HepG2 (cell line): ENCODE measurements around the gene C16orf95. TPM values are rescaled to one million over a fixed set of nuclear protein-coding genes. Genes with fewer than 3 reads are reported as not detected.

Experiments
- BCL6 ChIP-seq: IDR thresholded peaks from 2 replicates; pipeline ENCODE4 v1.6.1; 2016; ENCODE audit warnings: missing genetic modification reagents, missing compliant biosample characterization
- KLF16 ChIP-seq, 2 experiments: sonication (generic) in 1 of 2; formaldehyde crosslinking in 1 of 2; IDR thresholded peaks; 2 replicates each; pipeline versions ENCODE4 v1.6.1 to v1.8.0; 2016 to 2023; ENCODE audit warnings: missing genetic modification reagents in 2 of 2, missing compliant biosample characterization in 1 of 2
- NKX3-1 ChIP-seq: sonication (generic); formaldehyde crosslinking; IDR thresholded peaks from 2 replicates; pipeline ENCODE4 v1.5.0; 2020; ENCODE audit warnings: missing genetic modification reagents
- RBAK ChIP-seq: sonication (generic); formaldehyde crosslinking; IDR thresholded peaks from 2 replicates; pipeline ENCODE4 v1.5.1; 2020; ENCODE audit warnings: mild to moderate bottlenecking, missing genetic modification reagents
- SMAD3 ChIP-seq: sonication (generic); formaldehyde crosslinking; IDR thresholded peaks from 2 replicates; pipeline ENCODE4 v1.4.0; 2020; ENCODE audit warnings: missing genetic modification reagents
- SMYD3 ChIP-seq: sonication (generic); formaldehyde crosslinking; IDR thresholded peaks from 2 replicates; pipeline ENCODE4 v1.8.1; 2023; ENCODE audit warnings: mild to moderate bottlenecking, missing genetic modification reagents
- STAT5B ChIP-seq: sonication (generic); formaldehyde crosslinking; IDR thresholded peaks from 2 replicates; pipeline ENCODE4 v1.4.0; 2020; ENCODE audit warnings: missing genetic modification reagents
- TSC22D2 ChIP-seq: sonication (generic); formaldehyde crosslinking; IDR thresholded peaks from 2 replicates; pipeline ENCODE4 v1.5.1; 2020; ENCODE audit warnings: missing genetic modification reagents, mild to moderate bottlenecking, borderline replicate concordance
- ZFAT ChIP-seq: sonication (generic); formaldehyde crosslinking; conservative IDR thresholded peaks from 2 replicates; pipeline ENCODE4 v1.8.1; 2023; ENCODE audit warnings: missing genetic modification reagents, inconsistent platforms
- ZFX ChIP-seq: sonication (generic); formaldehyde crosslinking; IDR thresholded peaks from 2 replicates; pipeline ENCODE4 v1.4.0; 2020; ENCODE audit warnings: mild to moderate bottlenecking, low read depth, missing genetic modification reagents, moderate library complexity
- ZNF432 ChIP-seq: sonication (generic); formaldehyde crosslinking; IDR thresholded peaks from 2 replicates; pipeline ENCODE4 v1.5.0; 2020; ENCODE audit warnings: missing genetic modification reagents, mild to moderate bottlenecking, borderline replicate concordance
- ZNF703 ChIP-seq: sonication (generic); formaldehyde crosslinking; IDR thresholded peaks from 2 replicates; pipeline ENCODE4 v1.5.1; 2020; ENCODE audit warnings: missing genetic modification reagents, mild to moderate bottlenecking, moderate library complexity, borderline replicate concordance
- ZNF761 ChIP-seq: sonication (generic); formaldehyde crosslinking; conservative IDR thresholded peaks from 2 replicates; pipeline ENCODE4 v1.4.0; 2020; ENCODE audit warnings: mild to moderate bottlenecking, missing genetic modification reagents
- polyA plus RNA-seq, 8 experiments: library from polyadenylated mRNA; depleted of rRNA in 3 of 8; stranded (reverse) in 7 of 8; unstranded in 1 of 8; fragments of >200 nt; fragmentation: Illumina TruSeq in 4 of 8; extraction: Trizol in 4 of 8; gene quantifications; 2 replicates each; pipeline versions ENCODE4 v1.2.1 to v1.2.3, GENCODE V29; 2011 to 2016; ENCODE audit warnings: low read depth in 4 of 8, missing spikeins in 1 of 8, mixed read lengths in 1 of 8; ENCODE audit not compliant: insufficient read depth in 1 of 8
- total RNA-seq, 5 experiments: library from RNA; depleted of rRNA; stranded (reverse); fragments of >200 nt; fragmentation: Illumina TruSeq; extraction: Trizol; gene quantifications; 2 replicates each; pipeline ENCODE4 v1.2.3, GENCODE V29; 2016; ENCODE audit warnings: low read depth in 1 of 5
- TF ChIP-seq, protein P1 (sequence below): sonication (generic); formaldehyde crosslinking; IDR thresholded peaks from 2 replicates; pipeline ENCODE4 v1.4.0; 2020; ENCODE audit warnings: mild to moderate bottlenecking, missing genetic modification reagents
- TF ChIP-seq, protein P2 (sequence below): sonication (generic); formaldehyde crosslinking; IDR thresholded peaks from 2 replicates; pipeline ENCODE4 v1.8.0; 2022; ENCODE audit warnings: mild to moderate bottlenecking, missing genetic modification reagents, moderate library complexity
- TF ChIP-seq, protein P3 (sequence below): sonication (generic); formaldehyde crosslinking; IDR thresholded peaks from 2 replicates; pipeline ENCODE4 v1.4.0; 2020; ENCODE audit warnings: missing genetic modification reagents

C16orf95 gene
- total and polyA plus RNA-seq, 2 of the 13 experiments (the other 11 are each of a cell fraction or from before 2014, with no cell fraction given) = 2.8 to 8.6 TPM

DNA sequence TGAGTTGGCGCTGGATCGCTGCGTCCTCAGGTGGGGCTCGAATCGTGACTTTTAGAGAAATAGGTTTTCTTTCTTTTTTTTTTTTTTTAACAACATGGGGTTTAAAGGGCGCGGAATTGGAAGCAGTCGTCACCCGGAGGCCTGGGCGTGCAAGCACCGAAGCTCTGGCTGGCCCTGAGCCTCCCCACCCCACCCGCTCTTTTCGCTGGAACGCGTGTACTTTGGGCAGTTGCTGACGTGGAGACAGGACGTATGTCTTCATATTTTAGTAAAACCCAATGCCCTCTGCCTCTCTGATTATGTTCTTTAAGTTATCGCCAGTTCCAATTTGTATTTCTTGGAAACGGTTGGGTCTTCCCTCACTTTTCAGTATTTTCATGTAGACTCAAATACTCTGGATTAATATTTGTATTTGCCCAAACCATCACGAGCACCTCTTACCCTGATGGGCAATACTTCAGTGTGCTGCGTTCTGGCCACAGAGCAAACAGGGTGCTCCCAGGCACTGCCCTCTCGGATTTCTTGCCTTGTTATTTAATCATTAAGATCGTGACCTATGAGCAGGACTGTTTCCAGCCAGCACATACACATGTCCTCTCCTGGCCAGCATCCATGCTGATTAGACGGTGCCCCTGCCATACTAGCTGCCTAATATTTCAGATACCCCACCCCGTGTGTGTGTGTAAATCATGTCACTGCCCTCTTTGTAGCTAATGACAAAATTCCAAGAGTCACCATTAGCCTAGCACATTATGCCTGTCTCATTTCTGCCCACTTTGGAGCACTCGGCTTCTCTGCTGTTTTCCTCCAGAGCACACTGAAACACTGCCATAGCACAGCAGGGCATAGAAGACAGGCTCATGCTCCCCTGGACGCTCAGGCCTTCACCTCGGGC lies 805 bp upstream of the C16orf95 start (continued):
- TF ChIP-seq, protein P1, sequence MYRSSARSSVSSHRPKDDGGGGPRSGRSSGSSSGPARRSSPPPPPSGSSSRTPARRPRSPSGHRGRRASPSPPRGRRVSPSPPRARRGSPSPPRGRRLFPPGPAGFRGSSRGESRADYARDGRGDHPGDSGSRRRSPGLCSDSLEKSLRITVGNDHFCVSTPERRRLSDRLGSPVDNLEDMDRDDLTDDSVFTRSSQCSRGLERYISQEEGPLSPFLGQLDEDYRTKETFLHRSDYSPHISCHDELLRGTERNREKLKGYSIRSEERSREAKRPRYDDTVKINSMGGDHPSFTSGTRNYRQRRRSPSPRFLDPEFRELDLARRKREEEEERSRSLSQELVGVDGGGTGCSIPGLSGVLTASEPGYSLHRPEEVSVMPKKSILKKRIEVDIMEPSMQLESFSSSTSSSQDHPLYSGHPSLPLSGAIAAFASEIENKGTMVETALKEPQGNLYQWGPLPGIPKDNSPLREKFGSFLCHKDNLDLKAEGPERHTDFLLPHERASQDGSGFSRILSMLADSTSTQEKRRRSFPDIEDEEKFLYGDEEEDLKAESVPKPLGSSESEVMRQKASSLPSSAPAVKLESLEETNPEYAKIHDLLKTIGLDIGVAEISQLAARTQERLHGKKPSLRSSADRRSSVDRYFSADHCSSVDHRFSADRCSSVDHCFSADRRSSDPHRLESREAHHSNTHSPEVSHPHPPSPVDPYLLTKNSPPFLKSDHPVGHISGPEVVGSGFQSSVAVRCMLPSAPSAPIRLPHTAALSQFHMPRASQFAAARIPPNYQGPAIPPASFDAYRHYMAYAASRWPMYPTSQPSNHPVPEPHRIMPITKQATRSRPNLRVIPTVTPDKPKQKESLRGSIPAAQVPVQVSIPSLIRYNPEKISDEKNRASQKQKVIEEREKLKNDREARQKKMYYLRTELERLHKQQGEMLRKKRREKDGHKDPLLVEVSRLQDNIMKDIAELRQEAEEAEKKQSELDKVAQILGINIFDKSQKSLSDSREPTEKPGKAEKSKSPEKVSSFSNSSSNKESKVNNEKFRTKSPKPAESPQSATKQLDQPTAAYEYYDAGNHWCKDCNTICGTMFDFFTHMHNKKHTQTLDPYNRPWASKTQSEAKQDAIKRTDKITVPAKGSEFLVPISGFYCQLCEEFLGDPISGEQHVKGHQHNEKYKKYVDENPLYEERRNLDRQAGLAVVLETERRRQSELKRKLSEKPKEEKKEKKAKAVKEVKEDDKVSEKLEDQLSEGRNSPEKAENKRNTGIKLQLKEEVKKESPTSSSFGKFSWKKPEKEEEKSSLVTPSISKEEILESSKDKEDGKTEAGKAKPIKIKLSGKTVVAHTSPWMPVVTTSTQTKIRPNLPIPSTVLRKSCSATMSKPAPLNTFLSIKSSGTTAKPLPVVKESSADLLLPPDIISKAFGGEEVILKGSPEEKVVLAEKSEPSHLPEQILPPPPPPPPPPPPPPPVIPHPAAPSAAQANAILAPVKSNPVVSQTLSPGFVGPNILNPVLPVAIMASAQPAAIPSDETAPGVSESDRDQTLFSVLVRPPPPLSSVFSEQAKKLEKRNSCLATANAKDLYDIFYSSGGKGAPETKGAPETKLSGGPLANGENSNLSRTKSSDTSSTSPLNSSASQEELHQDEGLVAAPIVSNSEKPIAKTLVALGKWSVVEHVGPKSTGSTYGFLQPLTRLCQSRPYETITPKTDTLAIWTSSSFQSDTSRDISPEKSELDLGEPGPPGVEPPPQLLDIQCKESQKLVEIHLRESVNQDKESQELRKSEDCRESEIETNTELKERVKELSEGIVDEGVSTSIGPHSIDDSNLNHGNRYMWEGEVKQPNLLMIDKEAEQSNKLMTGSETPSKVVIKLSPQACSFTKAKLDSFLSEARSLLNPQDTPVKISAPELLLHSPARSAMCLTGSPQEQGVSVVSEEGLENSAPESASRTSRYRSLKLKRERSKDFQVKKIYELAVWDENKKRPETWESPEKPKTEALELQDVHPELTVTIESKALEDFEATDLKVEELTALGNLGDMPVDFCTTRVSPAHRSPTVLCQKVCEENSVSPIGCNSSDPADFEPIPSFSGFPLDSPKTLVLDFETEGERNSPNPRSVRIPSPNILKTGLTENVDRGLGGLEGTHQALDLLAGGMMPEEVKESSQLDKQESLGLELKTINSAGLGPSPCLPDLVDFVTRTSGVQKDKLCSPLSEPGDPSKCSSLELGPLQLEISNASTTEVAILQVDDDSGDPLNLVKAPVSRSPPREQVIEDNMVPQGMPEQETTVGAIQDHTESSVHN = 0 out of 2 replicates have a peak, but pooled peaks have one; percentile 50
- TF ChIP-seq ZFAT = no peak
- TF ChIP-seq ZFX = no peak
- TF ChIP-seq ZNF432 (CRISPR knock-in tag) = no peak
- no peak for TF ChIP-seq KLF16 (CRISPR knock-in tag; IDR thresholded peaks at IDR 0.05)
- TF ChIP-seq SMYD3 (CRISPR knock-in tag) = 0 out of 2 replicates have a peak, but pooled peaks have one; percentile 45
- TF ChIP-seq, protein P2, sequence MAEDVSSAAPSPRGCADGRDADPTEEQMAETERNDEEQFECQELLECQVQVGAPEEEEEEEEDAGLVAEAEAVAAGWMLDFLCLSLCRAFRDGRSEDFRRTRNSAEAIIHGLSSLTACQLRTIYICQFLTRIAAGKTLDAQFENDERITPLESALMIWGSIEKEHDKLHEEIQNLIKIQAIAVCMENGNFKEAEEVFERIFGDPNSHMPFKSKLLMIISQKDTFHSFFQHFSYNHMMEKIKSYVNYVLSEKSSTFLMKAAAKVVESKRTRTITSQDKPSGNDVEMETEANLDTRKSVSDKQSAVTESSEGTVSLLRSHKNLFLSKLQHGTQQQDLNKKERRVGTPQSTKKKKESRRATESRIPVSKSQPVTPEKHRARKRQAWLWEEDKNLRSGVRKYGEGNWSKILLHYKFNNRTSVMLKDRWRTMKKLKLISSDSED (CRISPR knock-in tag) = no peak
- TF ChIP-seq ZNF703 (CRISPR knock-in tag) = no peak
- no peak for TF ChIP-seq RBAK (CRISPR knock-in tag)
- no peak for TF ChIP-seq SMAD3 (CRISPR knock-in tag)
- TF ChIP-seq ZNF761 = no peak
- TF ChIP-seq STAT5B = no peak
- TF ChIP-seq, protein P3, sequence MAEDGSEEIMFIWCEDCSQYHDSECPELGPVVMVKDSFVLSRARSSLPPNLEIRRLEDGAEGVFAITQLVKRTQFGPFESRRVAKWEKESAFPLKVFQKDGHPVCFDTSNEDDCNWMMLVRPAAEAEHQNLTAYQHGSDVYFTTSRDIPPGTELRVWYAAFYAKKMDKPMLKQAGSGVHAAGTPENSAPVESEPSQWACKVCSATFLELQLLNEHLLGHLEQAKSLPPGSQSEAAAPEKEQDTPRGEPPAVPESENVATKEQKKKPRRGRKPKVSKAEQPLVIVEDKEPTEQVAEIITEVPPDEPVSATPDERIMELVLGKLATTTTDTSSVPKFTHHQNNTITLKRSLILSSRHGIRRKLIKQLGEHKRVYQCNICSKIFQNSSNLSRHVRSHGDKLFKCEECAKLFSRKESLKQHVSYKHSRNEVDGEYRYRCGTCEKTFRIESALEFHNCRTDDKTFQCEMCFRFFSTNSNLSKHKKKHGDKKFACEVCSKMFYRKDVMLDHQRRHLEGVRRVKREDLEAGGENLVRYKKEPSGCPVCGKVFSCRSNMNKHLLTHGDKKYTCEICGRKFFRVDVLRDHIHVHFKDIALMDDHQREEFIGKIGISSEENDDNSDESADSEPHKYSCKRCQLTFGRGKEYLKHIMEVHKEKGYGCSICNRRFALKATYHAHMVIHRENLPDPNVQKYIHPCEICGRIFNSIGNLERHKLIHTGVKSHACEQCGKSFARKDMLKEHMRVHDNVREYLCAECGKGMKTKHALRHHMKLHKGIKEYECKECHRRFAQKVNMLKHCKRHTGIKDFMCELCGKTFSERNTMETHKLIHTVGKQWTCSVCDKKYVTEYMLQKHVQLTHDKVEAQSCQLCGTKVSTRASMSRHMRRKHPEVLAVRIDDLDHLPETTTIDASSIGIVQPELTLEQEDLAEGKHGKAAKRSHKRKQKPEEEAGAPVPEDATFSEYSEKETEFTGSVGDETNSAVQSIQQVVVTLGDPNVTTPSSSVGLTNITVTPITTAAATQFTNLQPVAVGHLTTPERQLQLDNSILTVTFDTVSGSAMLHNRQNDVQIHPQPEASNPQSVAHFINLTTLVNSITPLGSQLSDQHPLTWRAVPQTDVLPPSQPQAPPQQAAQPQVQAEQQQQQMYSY (CRISPR knock-in tag) = no peak
- no peak for TF ChIP-seq BCL6 (CRISPR knock-in tag)
- no peak for TF ChIP-seq TSC22D2 (CRISPR knock-in tag)
- TF ChIP-seq NKX3-1 (CRISPR knock-in tag) = no peak
